Measurements from ENCODE around the gene NTM. TPM values are rescaled to one million over a fixed set of nuclear protein-coding genes. Genes with fewer than 3 reads are reported as not detected.

NTM gene
- total and polyA plus RNA-seq, 2 donors (not counting 3 experiments of a cell fraction or from before 2014, with no cell fraction given) = 1.00 to 1.1 TPM

- Histone ChIP-seq H3K27me3 (ENCODE audit: control insufficient read depth in 2 of 2, insufficient read depth in 2 of 2, low read length in 2 of 2) (no peaks in the 10 kb centered on the region), H3K9ac (replicated peaks; ENCODE audit: extremely low read depth, insufficient read depth, low read length) (no peak overlapping the region), H3K36me3 (ENCODE audit: control insufficient read depth in 2 of 2, extremely low read depth in 1 of 2, insufficient read depth in 2 of 2, low read length in 2 of 2) (no peaks in the 10 kb centered on the region), H3K9me1 (replicated peaks; ENCODE audit: control insufficient read depth, extremely low read depth, insufficient read depth, low read length) (no peaks in the 10 kb centered on the region), H3K4me2 (ENCODE audit: insufficient read depth, low read length) (no peak overlapping the region), H3K79me2 (ENCODE audit: control insufficient read depth, insufficient read depth, low read length) (no peaks in the 10 kb centered on the region), H3K4me3 (replicated peaks in 1 of 3; ENCODE audit: insufficient read depth in 1 of 3, low read depth in 1 of 3, low read length in 3 of 3) (no peak overlapping the region), H3K27ac (ENCODE audit: insufficient read depth, low read depth, low read length) (no peak overlapping the region), H2AFZ (ENCODE audit: low read depth, low read length) (no peak overlapping the region), H3K4me1 (ENCODE audit: control insufficient read depth, extremely low read depth, insufficient read depth, low read length) (no peaks in the 10 kb centered on the region), H3K9me3 (replicated peaks; ENCODE audit: control insufficient read depth, insufficient read depth, low read length) (no peaks in the 10 kb centered on the region), H4K20me1 (replicated peaks; ENCODE audit: control insufficient read depth, extremely low read depth, insufficient read depth, low read length) (no peaks in the 10 kb centered on the region)
- no TSS peak for BruUV-seq (replicated peaks)
- dilution Hi-C loops (cut with MboI; ENCODE audit: extremely low pct_ligation_motif_present, low sequenced_read_pairs) = no loop called here
- TF ChIP-seq GATA2 (IDR thresholded peaks at IDR 0.05; ENCODE audit: insufficient read depth, insufficient read length, low read depth, low read length) (no peak), CTCF (IDR thresholded peaks at IDR 0.05; ENCODE audit: extremely low read depth in 1 of 2, insufficient read depth in 1 of 2, low read depth in 1 of 2, low read length in 2 of 2) (no peak), FOS (IDR thresholded peaks at IDR 0.05; ENCODE audit: borderline replicate concordance, insufficient read depth, low read length) (no peak), EZH2 (IDR thresholded peaks at IDR 0.05; ENCODE audit: borderline replicate concordance, low read depth, low read length, severe bottlenecking) (no peak), POLR2AphosphoS5 (IDR thresholded peaks at IDR 0.05; ENCODE audit: insufficient read depth, low read depth, low read length) (no peak), POLR2A (IDR thresholded peaks at IDR 0.05; ENCODE audit: low read depth, low read length) (no peak), MAX (IDR thresholded peaks at IDR 0.05; ENCODE audit: insufficient read depth, insufficient read length) (no peak), JUN (IDR thresholded peaks at IDR 0.05; ENCODE audit: borderline replicate concordance, insufficient read depth, insufficient read length, low read depth) (no peak), MYC (IDR thresholded peaks at IDR 0.05; ENCODE audit: low read depth, low read length) (no peak)
- ChIA-PET POLR2A (no interaction called here), CTCF (interaction anchor here (1.9 kb wide), 1 partner anchor 25 kb away, joined by 9 read pairs; no protein-coding TSS in a partner anchor)
- DNase-seq (ENCODE audit: low read depth, low spot score) (no peak), FAIRE-seq (no peak)
- intact Hi-C loops (cut with micrococcal nuclease) = no loop called here
Observed at GRCh38 chr11:132101881-132102280, 731.5 kb downstream of the NTM start.

Data from endothelial cell of umbilical vein (primary cell).